Gastroesophageal sphincter (tissue), 4 donors: ENCODE data around the gene DNASE2. TPM values are rescaled to one million over a fixed set of nuclear protein-coding genes. Genes with fewer than 3 reads are reported as not detected.
"Not testable (repeated sequence)": the region's sequence is repeated elsewhere in the genome, so short reads cannot be mapped to it uniquely, and the experiment has no call there.

ENCODE experiments used
- ATAC-seq: fragments of 150-250 bp; one replicate; pipeline ENCODE4 v1.9.1; 2016; ENCODE audit warnings: mild to moderate bottlenecking, moderate library complexity
- H3K27ac ChIP-seq, 4 donors: fragments of 200-600 bp; sonication (generic) in 3 of 4; 1 replicate in 3 of 4; 2 replicates in 1 of 4; pipeline ENCODE4 v1.5.1; 2016 to 2019
- H3K27me3 ChIP-seq: fragments of 200-600 bp; sonication (generic); one replicate; pipeline ENCODE4 v1.5.1; 2019
- H3K36me3 ChIP-seq, 2 donors: fragments of 200-600 bp; sonication (generic); one replicate each; pipeline ENCODE4 v1.5.1; 2019; ENCODE audit warnings: control low read depth in 1 of 2
- H3K4me1 ChIP-seq, 3 donors: fragments of 200-600 bp; sonication (generic); 1 replicate in 2 of 3; 2 replicates in 1 of 3; pipeline ENCODE4 v1.5.1; 2016 to 2019; ENCODE audit warnings: control low read depth in 2 of 3
- H3K4me3 ChIP-seq, 2 donors: fragments of 200-600 bp; sonication (generic); one replicate each; pipeline ENCODE4 v1.5.1; 2019; ENCODE audit warnings: mild to moderate bottlenecking in 1 of 2, moderate library complexity in 1 of 2
- H3K9me3 ChIP-seq, 3 donors: fragments of 200-600 bp; sonication (generic); one replicate each; pipeline ENCODE4 v1.5.1; 2017 to 2019; ENCODE audit warnings: control low read depth in 2 of 3
- CTCF ChIP-seq, 4 experiments: fragments of 200-600 bp in 2 of 4; fragments of 450-650 bp in 2 of 4; sonication (generic) in 1 of 4; IDR thresholded peaks; one replicate each; pipeline ENCODE4 v1.5.1; 2017 to 2019; ENCODE audit warnings: antibody characterized with exemption in 4 of 4, mild to moderate bottlenecking in 2 of 4, moderate library complexity in 2 of 4
- EP300 ChIP-seq: sonication (generic); formaldehyde crosslinking; IDR thresholded peaks from one replicate; pipeline ENCODE4 v1.6.1; 2017; ENCODE audit warnings: antibody characterized with exemption, mild to moderate bottlenecking
- POLR2A ChIP-seq, 2 donors: fragments of 450-650 bp; IDR thresholded peaks; one replicate each; pipeline ENCODE4 v1.6.1; 2017; ENCODE audit warnings: antibody characterized with exemption in 2 of 2, mild to moderate bottlenecking in 2 of 2, moderate library complexity in 1 of 2
- POLR2AphosphoS5 ChIP-seq: sonication (generic); formaldehyde crosslinking; IDR thresholded peaks from one replicate; pipeline ENCODE4 v1.6.1; 2017; ENCODE audit warnings: antibody characterized with exemption
- WGBS, 2 donors: methylation state at CpG; one replicate each; pipeline ENCODE4 v1.1.5; 2018; ENCODE audit warnings: low coverage in 1 of 2; 5-methylcytosine and 5-hydroxymethylcytosine counted together
- total RNA-seq, 4 donors: library from RNA; depleted of rRNA; stranded (reverse); fragments of >200 nt; gene quantifications; one replicate each; pipeline ENCODE4 v1.1.0, GENCODE V29; 2016

DNASE2 gene
- total RNA-seq, 4 donors from 2014 or later = 22.3 to 37.1 (median 32.9) TPM

DNA sequence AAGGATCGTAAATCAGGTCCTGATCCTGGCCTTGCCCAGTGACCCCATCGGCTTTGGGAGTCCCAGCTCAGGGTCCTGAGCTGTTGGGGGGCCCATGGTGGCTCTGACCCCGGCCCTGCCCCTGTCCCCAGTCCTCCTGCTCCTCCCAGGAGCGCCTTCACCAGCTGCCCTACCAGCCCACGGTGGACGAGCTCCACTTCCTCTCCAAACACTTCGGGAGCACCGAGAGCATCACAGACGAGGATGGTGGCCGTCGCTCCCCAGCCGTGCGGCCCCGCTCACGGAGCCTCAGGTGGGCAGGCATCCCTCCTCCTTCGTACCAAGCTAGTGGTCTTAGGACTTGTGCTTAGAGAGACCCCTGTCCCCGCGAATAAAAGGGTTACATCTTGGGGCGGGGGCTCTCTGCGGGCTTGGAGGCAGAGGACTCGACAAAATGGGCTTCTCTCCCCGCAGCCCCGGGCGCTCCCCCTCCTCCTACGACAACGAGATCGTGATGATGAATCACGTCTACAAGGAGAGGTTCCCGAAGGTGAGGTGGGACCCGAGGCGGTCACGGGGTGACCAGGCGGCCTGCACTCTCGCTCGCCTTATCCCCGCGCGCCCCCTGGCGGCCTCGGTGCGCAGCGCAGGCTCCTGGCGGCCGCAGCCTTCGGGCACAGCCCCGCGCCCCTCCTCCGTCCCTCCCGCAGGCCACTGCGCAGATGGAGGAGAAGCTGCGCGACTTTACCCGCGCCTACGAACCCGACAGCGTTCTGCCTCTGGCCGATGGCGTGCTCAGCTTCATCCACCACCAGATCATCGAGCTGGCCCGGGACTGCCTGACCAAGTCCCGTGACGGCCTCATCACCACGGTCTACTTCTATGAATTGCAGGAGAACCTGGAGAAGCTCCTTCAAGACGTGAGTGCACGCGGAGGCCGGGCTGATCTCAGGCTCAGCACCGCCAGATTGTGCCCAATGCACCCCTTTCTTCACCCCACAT is 33.8 kb downstream of the DNASE2 start:
- H3K9me3 ChIP-seq = no peaks in the 10 kb centered on the region
- no peaks in the 10 kb centered on the region for H3K36me3 ChIP-seq
- 35 to 50% methylated on average over 1 to 10 of the region's 69 CpGs for WGBS, 2 donors
- H3K4me3 ChIP-seq = peak overlapping the region in 1 of 2 donors; percentile 26
- H3K27ac ChIP-seq = peak overlapping the region in 1 of 4 donors; percentile 15
- peaks cover 52% of the 10 kb centered on the region for H3K27me3 ChIP-seq
- TF ChIP-seq POLR2A (IDR thresholded peaks at IDR 0.05) (no peak), POLR2AphosphoS5 (peak; percentile 11), CTCF (IDR thresholded peaks at IDR 0.05) (peak; percentile 98 to 99 (median 98)), EP300 (no peak)
- peaks cover 0 to 11% (median 4%) of the 10 kb centered on the region in 3 donors for H3K4me1 ChIP-seq
- peak; percentile 94 for ATAC-seq

GRCh38 chr19:12846613-12847012 is 34.6 kb downstream of the DNASE2 start:
- not testable (repeated sequence) for H3K4me3 ChIP-seq, H3K27ac ChIP-seq, ATAC-seq, H3K9me3 ChIP-seq, H3K36me3 ChIP-seq
- 79 to 81% methylated on average over 6 of the region's 7 CpGs for WGBS, 2 donors
- H3K27me3 ChIP-seq = peaks cover 55% of the 10 kb centered on the region
- peaks cover 0 to 11% (median 4%) of the 10 kb centered on the region in 3 donors for H3K4me1 ChIP-seq

GRCh38 chr19:12843999-12844732 is 37.1 kb downstream of the DNASE2 start:
- TF ChIP-seq POLR2AphosphoS5 (no peak), CTCF (IDR thresholded peaks at IDR 0.05) (no peak)
- ATAC-seq = no peak
- 91 to 100% methylated on average over 1 to 3 of the region's 3 CpGs for WGBS, 2 donors
- no peaks in the 10 kb centered on the region for H3K9me3 ChIP-seq
- no peak overlapping the region for H3K27ac ChIP-seq
- no peak overlapping the region for H3K4me3 ChIP-seq
- peaks cover 0 to 22% (median 9%) of the 10 kb centered on the region in 3 donors for H3K4me1 ChIP-seq
- H3K36me3 ChIP-seq = no peaks in the 10 kb centered on the region
- H3K27me3 ChIP-seq = peaks cover 78% of the 10 kb centered on the region

- no peak overlapping the region for H3K4me3 ChIP-seq
- ATAC-seq = no peak
- TF ChIP-seq POLR2AphosphoS5 (no peak), POLR2A (IDR thresholded peaks at IDR 0.05) (no peak), EP300 (no peak), CTCF (IDR thresholded peaks at IDR 0.05) (no peak)
- H3K27me3 ChIP-seq = peaks cover 86% of the 10 kb centered on the region
- no peak overlapping the region for H3K27ac ChIP-seq
- H3K4me1 ChIP-seq = peaks cover 0 to 30% (median 15%) of the 10 kb centered on the region in 3 donors
- 83% methylated on average over 1 of the region's 11 CpGs; no CpG with 5 or more reads in 1 of the 2 donors for WGBS, 2 donors
- H3K36me3 ChIP-seq = no peaks in the 10 kb centered on the region
- H3K9me3 ChIP-seq = no peaks in the 10 kb centered on the region
Measured at GRCh38 chr19:12843328-12843727, 37.9 kb downstream of the DNASE2 start.

GRCh38 chr19:12842511-12842910 is 38.7 kb downstream of the DNASE2 start:
- H3K4me1 ChIP-seq = peaks cover 0 to 30% (median 11%) of the 10 kb centered on the region in 3 donors
- no peak overlapping the region for H3K4me3 ChIP-seq
- TF ChIP-seq POLR2A (IDR thresholded peaks at IDR 0.05) (no peak), CTCF (IDR thresholded peaks at IDR 0.05) (no peak), EP300 (no peak), POLR2AphosphoS5 (no peak)
- no peak overlapping the region for H3K27ac ChIP-seq
- 95 to 98% methylated on average over 6 to 8 of the region's 18 CpGs for WGBS, 2 donors
- H3K9me3 ChIP-seq = no peaks in the 10 kb centered on the region
- H3K36me3 ChIP-seq = no peaks in the 10 kb centered on the region
- ATAC-seq = no peak
- H3K27me3 ChIP-seq = peaks cover 94% of the 10 kb centered on the region
